Measurements from ENCODE around the gene TMEM54. TPM values are rescaled to one million over a fixed set of nuclear protein-coding genes. Genes with fewer than 3 reads are reported as not detected.

TMEM54 gene
- total and polyA plus RNA-seq, 2 of the 13 experiments (the other 11 are each of a cell fraction or from before 2014, with no cell fraction given): 2.5 to 2.9 TPM

DNA sequence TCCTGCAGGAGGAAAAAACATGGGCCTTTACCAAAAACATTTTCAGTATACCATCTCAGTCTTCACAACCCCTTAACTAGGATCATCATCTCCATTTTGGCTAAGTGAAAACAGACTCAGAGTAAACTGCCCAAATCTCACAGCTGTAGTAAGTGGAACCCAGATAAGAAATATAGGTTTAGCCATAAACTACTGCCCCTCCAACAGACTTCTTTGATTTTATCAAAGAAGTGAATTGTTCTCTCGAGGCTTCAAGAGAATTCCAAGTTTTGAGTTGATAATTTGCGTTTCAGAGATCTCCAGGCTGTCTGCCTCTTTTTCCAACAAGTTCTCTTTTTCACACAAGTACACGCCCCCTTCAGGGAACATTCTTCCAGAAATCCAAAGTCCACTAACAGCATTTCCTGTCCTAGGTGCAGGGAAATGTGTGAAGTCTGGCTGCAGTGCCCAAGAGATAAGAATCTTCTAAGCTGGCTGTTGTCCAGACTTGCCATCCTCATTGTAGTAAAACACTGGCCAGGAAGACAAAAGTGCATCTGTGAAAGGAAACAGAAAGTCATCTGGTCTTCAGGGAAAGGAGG, 32.6 kb upstream of the TMEM54 start (continued):
- TF ChIP-seq HNRNPL (IDR thresholded peaks at IDR 0.05; ENCODE audit: low read depth, low read length) (no peak), DNMT3B (CRISPR knock-in tag; conservative IDR thresholded peaks at IDR 0.05) (peak; percentile 83; the same call in 1 of the 2 replicates), ZNF225 (CRISPR knock-in tag; IDR thresholded peaks at IDR 0.05) (no peak), RFX1 (IDR thresholded peaks at IDR 0.05) (no peak), ZNF552 (CRISPR knock-in tag; IDR thresholded peaks at IDR 0.05; ENCODE audit: borderline replicate concordance) (no peak), SMAD1 (CRISPR knock-in tag; IDR thresholded peaks at IDR 0.05; ENCODE audit: borderline replicate concordance, low read depth) (no peak)

DNA sequence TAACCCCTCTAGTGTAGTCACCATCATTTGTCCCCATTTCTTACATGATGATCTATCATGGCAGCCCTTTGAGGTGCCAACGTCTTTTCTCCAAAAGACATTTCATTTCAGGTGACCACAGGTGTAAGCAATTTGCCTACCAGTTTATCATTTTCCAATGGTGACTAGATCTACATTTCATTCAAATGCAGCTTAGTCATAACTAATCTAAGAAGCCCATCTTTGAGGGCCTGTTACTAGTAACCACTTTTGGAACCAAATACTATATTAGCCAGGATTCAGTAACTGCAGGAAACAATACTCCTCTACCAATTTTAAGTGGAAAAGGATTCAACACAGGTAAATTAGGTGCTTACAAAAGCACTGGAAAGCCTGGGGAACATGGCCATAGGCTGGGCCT, 30.6 kb upstream of the TMEM54 start:
- no peak for DNase-seq (ENCODE audit: low spot score)
- Histone ChIP-seq H2AFZ (ENCODE audit: low read length) (no peak overlapping the region), H3K4me3 (replicated peaks in 1 of 3; ENCODE audit: insufficient read depth in 1 of 3, low read depth in 2 of 3, low read length in 3 of 3) (no peak overlapping the region), H3K9me3 (ENCODE audit: low read length) (no peaks in the 10 kb centered on the region), H3K9ac (ENCODE audit: insufficient read depth, low read depth, low read length) (no peak overlapping the region), H3K79me2 (ENCODE audit: insufficient read depth, low read length) (no peaks in the 10 kb centered on the region), H3K4me2 (ENCODE audit: low read depth, low read length) (no peak overlapping the region), H3K4me1 (ENCODE audit: insufficient read depth, low read length) (peaks cover 34% of the 10 kb centered on the region), H3K27me3 (ENCODE audit: control insufficient read depth in 1 of 2, insufficient read depth in 2 of 2, low read length in 2 of 2) (peaks cover 0 to 13% of the 10 kb centered on the region in 2 experiments; a peak in 3 of 5 replicates), H4K20me1 (ENCODE audit: insufficient read depth, low read length) (no peaks in the 10 kb centered on the region), H3K27ac (ENCODE audit: extremely low read length, insufficient read depth, low read length) (no peak overlapping the region), H3K36me3 (replicated peaks in 1 of 2; ENCODE audit: control insufficient read depth in 1 of 2, insufficient read depth in 2 of 2, low read length in 2 of 2) (peaks cover 0 to 5% of the 10 kb centered on the region in 2 experiments; a peak in 2 of 5 replicates)
- BruUV-seq (replicated peaks): no TSS peak
- no peak for ATAC-seq
- intact Hi-C loops (cut with micrococcal nuclease; ENCODE audit: unreplicated experiment) (loop anchor here (2.0 to 10.0 kb wide), 3 partner anchors 75 to 153 kb away; partner anchors contain the start of genes AK2 and AZIN2), in situ Hi-C loops (cut with HindIII; ENCODE audit: extremely low pct_ligation_motif_present, low pct_unique_long_range_greater_than_20kb) (loop anchor here (5.0 kb wide), 1 partner anchor 126 kb away; no protein-coding TSS in a partner anchor)
- FAIRE-seq: no peak
- TF ChIP-seq, protein P1, sequence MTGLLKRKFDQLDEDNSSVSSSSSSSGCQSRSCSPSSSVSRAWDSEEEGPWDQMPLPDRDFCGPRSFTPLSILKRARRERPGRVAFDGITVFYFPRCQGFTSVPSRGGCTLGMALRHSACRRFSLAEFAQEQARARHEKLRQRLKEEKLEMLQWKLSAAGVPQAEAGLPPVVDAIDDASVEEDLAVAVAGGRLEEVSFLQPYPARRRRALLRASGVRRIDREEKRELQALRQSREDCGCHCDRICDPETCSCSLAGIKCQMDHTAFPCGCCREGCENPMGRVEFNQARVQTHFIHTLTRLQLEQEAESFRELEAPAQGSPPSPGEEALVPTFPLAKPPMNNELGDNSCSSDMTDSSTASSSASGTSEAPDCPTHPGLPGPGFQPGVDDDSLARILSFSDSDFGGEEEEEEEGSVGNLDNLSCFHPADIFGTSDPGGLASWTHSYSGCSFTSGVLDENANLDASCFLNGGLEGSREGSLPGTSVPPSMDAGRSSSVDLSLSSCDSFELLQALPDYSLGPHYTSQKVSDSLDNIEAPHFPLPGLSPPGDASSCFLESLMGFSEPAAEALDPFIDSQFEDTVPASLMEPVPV (CRISPR knock-in tag; IDR thresholded peaks at IDR 0.05): no peak
- TF ChIP-seq, protein P2, sequence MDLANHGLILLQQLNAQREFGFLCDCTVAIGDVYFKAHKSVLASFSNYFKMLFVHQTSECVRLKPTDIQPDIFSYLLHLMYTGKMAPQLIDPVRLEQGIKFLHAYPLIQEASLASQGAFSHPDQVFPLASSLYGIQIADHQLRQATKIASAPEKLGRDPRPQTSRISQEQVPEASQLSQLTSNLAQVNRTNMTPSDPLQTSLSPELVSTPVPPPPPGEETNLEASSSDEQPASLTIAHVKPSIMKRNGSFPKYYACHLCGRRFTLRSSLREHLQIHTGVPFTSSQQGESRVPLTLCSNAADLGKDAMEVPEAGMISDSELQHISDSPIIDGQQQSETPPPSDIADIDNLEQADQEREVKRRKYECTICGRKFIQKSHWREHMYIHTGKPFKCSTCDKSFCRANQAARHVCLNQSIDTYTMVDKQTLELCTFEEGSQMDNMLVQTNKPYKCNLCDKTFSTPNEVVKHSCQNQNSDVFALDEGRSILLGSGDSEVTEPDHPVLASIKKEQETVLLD (CRISPR knock-in tag; IDR thresholded peaks at IDR 0.05; ENCODE audit: low read depth): no peak
- TF ChIP-seq TEAD2 (CRISPR knock-in tag; IDR thresholded peaks at IDR 0.05) (no peak), ZNF30 (CRISPR knock-in tag; IDR thresholded peaks at IDR 0.05) (no peak), RXRB (CRISPR knock-in tag; IDR thresholded peaks at IDR 0.05; ENCODE audit: borderline replicate concordance) (no peak), ZNF530 (CRISPR knock-in tag; IDR thresholded peaks at IDR 0.05; ENCODE audit: low read depth) (no peak)
- TF ChIP-seq, protein P3, sequence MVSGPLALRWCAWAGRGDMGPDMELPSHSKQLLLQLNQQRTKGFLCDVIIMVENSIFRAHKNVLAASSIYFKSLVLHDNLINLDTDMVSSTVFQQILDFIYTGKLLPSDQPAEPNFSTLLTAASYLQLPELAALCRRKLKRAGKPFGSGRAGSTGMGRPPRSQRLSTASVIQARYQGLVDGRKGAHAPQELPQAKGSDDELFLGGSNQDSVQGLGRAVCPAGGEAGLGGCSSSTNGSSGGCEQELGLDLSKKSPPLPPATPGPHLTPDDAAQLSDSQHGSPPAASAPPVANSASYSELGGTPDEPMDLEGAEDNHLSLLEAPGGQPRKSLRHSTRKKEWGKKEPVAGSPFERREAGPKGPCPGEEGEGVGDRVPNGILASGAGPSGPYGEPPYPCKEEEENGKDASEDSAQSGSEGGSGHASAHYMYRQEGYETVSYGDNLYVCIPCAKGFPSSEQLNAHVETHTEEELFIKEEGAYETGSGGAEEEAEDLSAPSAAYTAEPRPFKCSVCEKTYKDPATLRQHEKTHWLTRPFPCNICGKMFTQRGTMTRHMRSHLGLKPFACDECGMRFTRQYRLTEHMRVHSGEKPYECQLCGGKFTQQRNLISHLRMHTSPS (CRISPR knock-in tag; IDR thresholded peaks at IDR 0.05; ENCODE audit: low read depth): no peak
- TF ChIP-seq, protein P4, sequence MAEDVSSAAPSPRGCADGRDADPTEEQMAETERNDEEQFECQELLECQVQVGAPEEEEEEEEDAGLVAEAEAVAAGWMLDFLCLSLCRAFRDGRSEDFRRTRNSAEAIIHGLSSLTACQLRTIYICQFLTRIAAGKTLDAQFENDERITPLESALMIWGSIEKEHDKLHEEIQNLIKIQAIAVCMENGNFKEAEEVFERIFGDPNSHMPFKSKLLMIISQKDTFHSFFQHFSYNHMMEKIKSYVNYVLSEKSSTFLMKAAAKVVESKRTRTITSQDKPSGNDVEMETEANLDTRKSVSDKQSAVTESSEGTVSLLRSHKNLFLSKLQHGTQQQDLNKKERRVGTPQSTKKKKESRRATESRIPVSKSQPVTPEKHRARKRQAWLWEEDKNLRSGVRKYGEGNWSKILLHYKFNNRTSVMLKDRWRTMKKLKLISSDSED (CRISPR knock-in tag; IDR thresholded peaks at IDR 0.05): no peak
- CTCF ChIA-PET (ENCODE audit: low intra/inter-chr PET ratio, low total read pairs): interaction anchor here (5.0 kb wide), 1 partner anchor 124 kb away, joined by 44 read pairs; no protein-coding TSS in a partner anchor
- POLR2A ChIA-PET: interaction anchor here (3.4 kb wide), 1 partner anchor 33 kb away, joined by 26 read pairs; the partner anchor contains the start of gene RNF19B
- 44% methylated on average over 1 of the region's 1 CpG for WGBS (ENCODE audit: low lambda C conversion rate)
